Gastrocnemius medialis (tissue), 4 donors: ENCODE measurements around the gene CRISPLD2. TPM values are rescaled to one million over a fixed set of nuclear protein-coding genes. Genes with fewer than 3 reads are reported as not detected.

ENCODE experiments used
- ATAC-seq, 2 donors: fragments of 150-250 bp; one replicate each; pipeline ENCODE4 v1.9.1; 2016
- DNase-seq, 2 donors: peaks; one replicate each; pipeline ENCODE4 v3.0.0-alpha.2; 2019
- H3K27ac ChIP-seq, 4 donors: fragments of 200-600 bp; sonication (generic); 1 replicate in 1 of 4; 2 replicates in 3 of 4; pipeline ENCODE4 v1.5.1; 2016 to 2018; ENCODE audit warnings: mild to moderate bottlenecking in 2 of 4, moderate library complexity in 1 of 4
- H3K27me3 ChIP-seq, 3 donors: fragments of 200-600 bp; sonication (generic) in 2 of 3; 1 replicate in 1 of 3; 2 replicates in 2 of 3; pipeline versions ENCODE4 v1.5.1 to v1.6.0; 2016 to 2019; ENCODE audit warnings: mild to moderate bottlenecking in 1 of 3, moderate library complexity in 1 of 3
- H3K36me3 ChIP-seq, 2 donors: fragments of 200-600 bp; sonication (generic) in 1 of 2; one replicate each; pipeline ENCODE4 v1.5.1; 2017 to 2018
- H3K4me1 ChIP-seq, 2 donors: fragments of 200-600 bp; sonication (generic) in 1 of 2; one replicate each; pipeline ENCODE4 v1.5.1; 2016 to 2017; ENCODE audit warnings: mild to moderate bottlenecking in 2 of 2
- H3K4me3 ChIP-seq, 4 donors: fragments of 200-600 bp; sonication (generic) in 3 of 4; 1 replicate in 1 of 4; 2 replicates in 3 of 4; pipeline ENCODE4 v1.5.1; 2016 to 2019; ENCODE audit warnings: mild to moderate bottlenecking in 2 of 4
- H3K9me3 ChIP-seq, 3 donors: fragments of 200-600 bp; sonication (generic) in 2 of 3; 1 replicate in 1 of 3; 2 replicates in 2 of 3; pipeline ENCODE4 v1.5.1; 2016 to 2019
- POLR2A ChIP-seq, 2 donors: fragments of 450-650 bp; IDR thresholded peaks; one replicate each; pipeline ENCODE4 v1.6.1; 2017; ENCODE audit warnings: antibody characterized with exemption in 2 of 2, mild to moderate bottlenecking in 2 of 2, moderate library complexity in 2 of 2
- in situ Hi-C, 4 donors: fragments of 200-750 bp; cut with MboI; loops; one replicate each; pipeline versions ENCODE4 v1.15.0 to v1.8.0; 2017; ENCODE audit warnings: low sequenced_read_pairs in 4 of 4
- intact Hi-C: fragments of 100-400 bp; cut with DNase I; formaldehyde crosslinking; loops from one replicate; pipeline ENCODE4 v1.15.1; 2023; ENCODE audit warnings: low total_unique reads
- total RNA-seq, 4 donors: library from RNA; depleted of rRNA; stranded (reverse); fragments of >200 nt; gene quantifications; one replicate each; pipeline versions ENCODE4 v1.1.0 to v1.2.3, GENCODE V29; 2016
- TF ChIP-seq, protein P1 (sequence below), 5 experiments: fragments of 450-650 bp in 3 of 5; fragments of 200-600 bp in 2 of 5; sonication (generic) in 2 of 5; IDR thresholded peaks in 4 of 5; conservative IDR thresholded peaks in 1 of 5; 1 replicate in 4 of 5; 2 replicates in 1 of 5; pipeline ENCODE4 v1.5.1; 2016 to 2019; ENCODE audit warnings: antibody characterized with exemption in 5 of 5, mild to moderate bottlenecking in 3 of 5, moderate library complexity in 3 of 5

The CRISPLD2 gene
- total RNA-seq, 4 donors from 2014 or later: 26.1 to 50.1 (median 39.0) TPM

DNA sequence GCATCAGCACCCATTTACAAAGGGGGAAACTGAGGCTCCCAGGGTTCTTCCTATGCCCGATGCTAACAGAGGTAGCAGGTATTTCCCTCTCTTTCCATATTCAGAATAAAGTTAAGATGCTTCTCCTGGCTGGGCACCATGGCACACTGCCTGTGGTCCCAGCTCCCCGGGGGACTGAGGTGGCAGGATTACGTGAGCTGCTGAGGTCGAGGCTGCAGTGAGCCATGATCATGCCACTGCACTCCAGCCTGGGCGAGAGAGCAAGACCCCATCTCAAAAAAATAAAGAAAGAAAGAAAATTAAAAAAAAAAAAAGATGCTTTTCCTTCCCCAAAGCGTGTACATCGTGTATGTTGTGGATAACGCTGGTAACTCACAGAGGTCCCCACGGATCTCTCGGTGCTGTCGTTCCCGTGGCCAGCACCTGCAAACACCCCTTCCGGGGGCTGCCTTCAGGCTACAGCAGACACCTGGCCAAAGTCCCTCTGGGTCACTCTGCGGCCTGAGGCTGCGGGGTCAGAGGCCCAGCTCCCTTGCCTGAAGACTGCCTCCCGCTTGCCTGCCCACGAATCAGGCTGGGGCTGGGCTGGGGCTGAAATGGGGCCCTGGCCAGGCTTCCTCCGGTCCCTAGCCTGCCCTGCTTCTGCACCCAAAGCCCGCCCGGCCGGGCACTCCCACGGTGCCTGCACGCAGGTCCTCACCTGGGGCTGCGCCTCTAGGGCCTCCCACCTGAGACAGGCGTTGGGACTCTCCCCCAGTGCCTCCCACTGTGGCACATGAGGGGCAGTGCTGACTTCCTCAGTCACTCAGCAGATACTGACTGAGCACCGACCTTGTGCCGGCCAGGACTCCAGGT, 128.4 kb downstream of the CRISPLD2 start:
- peaks cover 2 to 12% of the 10 kb centered on the region in 2 donors for H3K4me1 ChIP-seq
- in situ Hi-C loops: no loop called here
- H3K4me3 ChIP-seq: no peak overlapping the region
- ATAC-seq: no peak
- intact Hi-C loops: no loop called here
- no peaks in the 10 kb centered on the region for H3K27me3 ChIP-seq
- no peaks in the 10 kb centered on the region for H3K9me3 ChIP-seq
- DNase-seq: no peak
- no peak overlapping the region for H3K27ac ChIP-seq
- no peak for TF ChIP-seq POLR2A (IDR thresholded peaks at IDR 0.05)
- TF ChIP-seq, protein P1, sequence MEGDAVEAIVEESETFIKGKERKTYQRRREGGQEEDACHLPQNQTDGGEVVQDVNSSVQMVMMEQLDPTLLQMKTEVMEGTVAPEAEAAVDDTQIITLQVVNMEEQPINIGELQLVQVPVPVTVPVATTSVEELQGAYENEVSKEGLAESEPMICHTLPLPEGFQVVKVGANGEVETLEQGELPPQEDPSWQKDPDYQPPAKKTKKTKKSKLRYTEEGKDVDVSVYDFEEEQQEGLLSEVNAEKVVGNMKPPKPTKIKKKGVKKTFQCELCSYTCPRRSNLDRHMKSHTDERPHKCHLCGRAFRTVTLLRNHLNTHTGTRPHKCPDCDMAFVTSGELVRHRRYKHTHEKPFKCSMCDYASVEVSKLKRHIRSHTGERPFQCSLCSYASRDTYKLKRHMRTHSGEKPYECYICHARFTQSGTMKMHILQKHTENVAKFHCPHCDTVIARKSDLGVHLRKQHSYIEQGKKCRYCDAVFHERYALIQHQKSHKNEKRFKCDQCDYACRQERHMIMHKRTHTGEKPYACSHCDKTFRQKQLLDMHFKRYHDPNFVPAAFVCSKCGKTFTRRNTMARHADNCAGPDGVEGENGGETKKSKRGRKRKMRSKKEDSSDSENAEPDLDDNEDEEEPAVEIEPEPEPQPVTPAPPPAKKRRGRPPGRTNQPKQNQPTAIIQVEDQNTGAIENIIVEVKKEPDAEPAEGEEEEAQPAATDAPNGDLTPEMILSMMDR (IDR thresholded peaks at IDR 0.05 in 4 of 5, conservative IDR thresholded peaks at IDR 0.05 in 1 of 5): no peak
- no peaks in the 10 kb centered on the region for H3K36me3 ChIP-seq

DNA sequence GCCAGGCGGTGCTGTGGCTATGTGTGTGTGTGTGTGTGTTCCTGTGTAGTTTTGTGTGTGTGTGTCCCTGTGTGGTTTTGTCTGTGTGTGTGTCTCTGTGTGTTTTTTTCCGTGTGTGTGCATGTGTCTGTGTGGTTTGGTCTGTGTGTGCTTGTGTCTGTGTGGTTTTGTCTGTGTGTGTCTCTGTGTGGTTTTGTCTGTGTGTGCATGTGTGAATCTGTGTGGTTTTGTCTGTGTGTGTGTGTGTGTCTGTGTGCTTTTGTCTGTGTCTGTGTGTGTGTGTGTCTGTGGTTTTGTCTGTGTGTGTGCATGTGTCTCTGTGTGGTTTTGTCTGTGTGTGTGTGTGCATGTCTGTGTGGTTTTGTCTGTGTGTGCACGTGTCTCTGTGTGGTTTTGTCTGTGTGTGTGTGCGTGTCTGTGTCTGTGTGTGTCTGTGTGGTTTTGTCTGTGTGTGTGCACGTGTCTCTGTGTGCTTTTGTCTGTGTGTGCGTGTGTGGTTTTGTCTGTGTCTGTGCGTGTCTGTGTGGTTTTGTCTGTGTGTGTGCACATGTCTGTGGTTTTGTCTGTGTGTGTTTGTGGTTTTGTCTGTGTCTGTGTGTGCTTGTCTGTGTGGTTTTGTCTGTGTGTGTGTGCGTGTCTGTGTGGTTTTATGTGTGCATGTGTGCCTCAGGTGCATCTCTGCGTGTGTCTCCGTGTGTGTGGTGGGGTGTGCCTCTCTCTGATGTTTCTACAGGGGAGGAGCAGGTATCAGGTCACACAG, 129.2 kb downstream of the CRISPLD2 start:
- TF ChIP-seq, protein P1 (IDR thresholded peaks at IDR 0.05 in 4 of 5, conservative IDR thresholded peaks at IDR 0.05 in 1 of 5): no peak
- TF ChIP-seq POLR2A (IDR thresholded peaks at IDR 0.05): no peak
- Histone ChIP-seq H3K4me3 (no peak overlapping the region), H3K36me3 (no peaks in the 10 kb centered on the region), H3K4me1 (peaks cover 2 to 12% of the 10 kb centered on the region in 2 donors), H3K27me3 (no peaks in the 10 kb centered on the region), H3K27ac (no peak overlapping the region), H3K9me3 (no peaks in the 10 kb centered on the region)
- ATAC-seq (no peak), DNase-seq (no peak)
- in situ Hi-C loops (no loop called here), intact Hi-C loops (no loop called here)

DNA sequence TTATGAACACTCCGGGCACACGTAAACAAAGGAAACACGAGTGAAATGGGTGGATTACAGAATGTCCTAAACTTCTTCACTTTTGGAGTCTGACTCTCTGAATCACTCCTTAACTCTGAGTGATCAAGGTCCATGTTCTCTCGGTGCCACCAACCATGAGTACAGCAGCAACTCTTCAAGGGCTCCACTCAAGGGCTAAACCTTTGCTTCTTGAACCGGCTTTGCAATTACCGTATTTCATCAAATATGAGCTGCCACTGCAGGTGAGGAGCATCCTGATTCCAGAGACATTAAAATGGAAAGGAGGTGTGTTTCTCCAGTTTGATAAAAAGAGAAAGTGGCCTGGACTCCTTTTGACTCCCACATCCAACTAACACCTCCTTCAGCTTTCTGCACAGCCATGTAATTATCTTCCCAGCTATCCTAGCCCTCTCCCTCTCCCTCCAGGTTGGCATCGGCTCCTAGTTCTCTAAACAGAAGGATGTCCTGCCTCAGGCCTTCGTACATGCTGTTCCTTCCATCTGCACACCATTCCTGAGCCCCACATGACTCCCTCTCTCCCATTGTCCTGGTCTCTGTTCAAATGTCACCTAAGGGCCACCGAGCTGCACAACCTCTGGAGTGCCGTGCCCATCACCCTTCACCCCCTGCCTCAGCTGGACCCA, 130.1 kb downstream of the CRISPLD2 start:
- TF ChIP-seq, protein P1 (IDR thresholded peaks at IDR 0.05 in 4 of 5, conservative IDR thresholded peaks at IDR 0.05 in 1 of 5): no peak
- TF ChIP-seq POLR2A (IDR thresholded peaks at IDR 0.05): no peak
- peaks cover 2 to 12% of the 10 kb centered on the region in 2 donors for H3K4me1 ChIP-seq
- in situ Hi-C loops (loop anchor here in 3 of 4 donors (25.0 kb wide), 3 partner anchors 88 to 438 kb away; partner anchors contain the start of genes KLHL36 (in 1 of the 3) and MEAK7 (in 1 of the 3)), intact Hi-C loops (no loop called here)
- H3K27ac ChIP-seq: no peak overlapping the region
- no peak overlapping the region for H3K4me3 ChIP-seq
- H3K27me3 ChIP-seq: no peaks in the 10 kb centered on the region
- no peaks in the 10 kb centered on the region for H3K36me3 ChIP-seq
- H3K9me3 ChIP-seq: no peaks in the 10 kb centered on the region
- no peak for DNase-seq
- no peak for ATAC-seq

DNA sequence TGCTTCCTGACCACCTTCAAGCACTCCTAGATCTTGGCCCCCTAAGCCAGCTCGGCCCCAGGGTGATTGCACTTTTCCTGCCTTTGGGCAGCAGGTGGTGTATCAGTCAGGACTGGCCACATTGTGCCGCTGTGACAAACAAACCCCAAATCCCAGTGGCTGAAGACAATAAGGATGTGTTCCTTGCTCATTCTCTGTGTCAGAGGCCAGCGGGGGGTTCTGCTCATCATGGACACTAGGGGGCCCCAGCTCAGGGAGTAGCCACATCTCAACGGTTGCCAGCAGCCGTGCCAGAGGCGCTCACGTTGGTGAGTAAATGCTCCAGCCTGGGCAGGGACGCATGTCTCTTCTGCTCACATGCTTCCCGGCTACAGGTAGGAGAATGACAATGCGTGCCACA, 131.1 kb downstream of the CRISPLD2 start:
- in situ Hi-C loops (loop anchor here in 3 of 4 donors (25.0 kb wide), 3 partner anchors 89 to 439 kb away; partner anchors contain the start of genes KLHL36 (in 1 of the 3) and MEAK7 (in 1 of the 3)), intact Hi-C loops (no loop called here)
- Histone ChIP-seq H3K27ac (no peak overlapping the region), H3K27me3 (no peaks in the 10 kb centered on the region), H3K9me3 (no peaks in the 10 kb centered on the region), H3K4me3 (no peak overlapping the region), H3K4me1 (peaks cover 2 to 12% of the 10 kb centered on the region in 2 donors), H3K36me3 (no peaks in the 10 kb centered on the region)
- ATAC-seq: no peak
- DNase-seq: no peak
- TF ChIP-seq, protein P1 (IDR thresholded peaks at IDR 0.05 in 4 of 5, conservative IDR thresholded peaks at IDR 0.05 in 1 of 5): no peak
- no peak for TF ChIP-seq POLR2A (IDR thresholded peaks at IDR 0.05)
